Loucy (cell line): Measurements from ENCODE around the gene CREBRF.

ENCODE experiments used
- H2AFZ ChIP-seq: fragments of 200-600 bp; sonication (generic); 2 replicates; pipeline ENCODE4 v1.6.0; 2016; ENCODE audit warnings: antibody characterized with exemption, mild to moderate bottlenecking, low read length, moderate library complexity
- H3F3A ChIP-seq: fragments of 200-600 bp; 2 replicates; pipeline ENCODE4 v1.6.0; 2016; ENCODE audit warnings: antibody characterized with exemption, low read depth, mild to moderate bottlenecking
- H3K27me3 ChIP-seq: fragments of 200-600 bp; sonication (generic); 2 replicates; pipeline ENCODE4 v1.6.1; 2014; ENCODE audit warnings: low read length, mild to moderate bottlenecking; ENCODE audit not compliant: insufficient read depth, poor library complexity, severe bottlenecking
- H3K36me3 ChIP-seq: fragments of 200-600 bp; sonication (generic); 2 replicates; pipeline ENCODE4 v1.6.1; 2016; ENCODE audit warnings: low read length; ENCODE audit not compliant: insufficient read depth
- H3K4me1 ChIP-seq: fragments of 200-600 bp; sonication (generic); 2 replicates; pipeline ENCODE4 v1.5.1; 2014; ENCODE audit warnings: low read length, mild to moderate bottlenecking; ENCODE audit not compliant: insufficient read depth, poor library complexity, severe bottlenecking
- H3K4me2 ChIP-seq: fragments of 200-600 bp; sonication (generic); 2 replicates; pipeline ENCODE4 v1.6.0; 2014; ENCODE audit warnings: antibody characterized with exemption, low read length, low read depth, mild to moderate bottlenecking; ENCODE audit not compliant: poor library complexity, severe bottlenecking
- H3K4me3 ChIP-seq: fragments of 200-600 bp; sonication (generic); 2 replicates; pipeline ENCODE4 v1.5.1; 2014; ENCODE audit warnings: low read length, mild to moderate bottlenecking, mixed read lengths; ENCODE audit not compliant: poor library complexity, severe bottlenecking
- H3K79me2 ChIP-seq: fragments of 200-600 bp; sonication (generic); 2 replicates; pipeline ENCODE4 v1.6.1; 2014; ENCODE audit warnings: low read length; ENCODE audit not compliant: insufficient read depth
- H3K9ac ChIP-seq: fragments of 200-600 bp; sonication (generic); 2 replicates; pipeline ENCODE4 v1.6.0; 2014; ENCODE audit warnings: mild to moderate bottlenecking, low read depth, low read length, moderate library complexity; ENCODE audit not compliant: poor library complexity, severe bottlenecking
- H3K9me2 ChIP-seq: fragments of 200-600 bp; sonication (generic); replicated peaks from 2 replicates; pipeline ENCODE4 v1.6.1; 2016; ENCODE audit warnings: low read depth, low read length, mixed read lengths
- H3K9me3 ChIP-seq: fragments of 200-600 bp; sonication (generic); 2 replicates; pipeline ENCODE4 v1.6.1; 2014; ENCODE audit warnings: mild to moderate bottlenecking, antibody characterized with exemption, low read length, low read depth; ENCODE audit not compliant: insufficient read depth
- H4K20me1 ChIP-seq: fragments of 200-600 bp; sonication (generic); 2 replicates; pipeline ENCODE4 v1.6.0; 2014; ENCODE audit warnings: antibody characterized with exemption, low read length, mild to moderate bottlenecking; ENCODE audit not compliant: insufficient read depth, poor library complexity, severe bottlenecking
- EZH2phosphoT487 ChIP-seq: fragments of 200-600 bp; IDR thresholded peaks from 2 replicates; pipeline ENCODE4 v1.6.1; 2018; ENCODE audit warnings: antibody characterized with exemption, mild to moderate bottlenecking, moderate library complexity, borderline replicate concordance
- TF ChIP-seq, protein P1 (sequence below): fragments of 200-600 bp; sonication (generic); conservative IDR thresholded peaks from 2 replicates; pipeline ENCODE4 v1.5.1; 2014; ENCODE audit warnings: mild to moderate bottlenecking, antibody characterized with exemption, low read length

The CREBRF gene

DNA sequence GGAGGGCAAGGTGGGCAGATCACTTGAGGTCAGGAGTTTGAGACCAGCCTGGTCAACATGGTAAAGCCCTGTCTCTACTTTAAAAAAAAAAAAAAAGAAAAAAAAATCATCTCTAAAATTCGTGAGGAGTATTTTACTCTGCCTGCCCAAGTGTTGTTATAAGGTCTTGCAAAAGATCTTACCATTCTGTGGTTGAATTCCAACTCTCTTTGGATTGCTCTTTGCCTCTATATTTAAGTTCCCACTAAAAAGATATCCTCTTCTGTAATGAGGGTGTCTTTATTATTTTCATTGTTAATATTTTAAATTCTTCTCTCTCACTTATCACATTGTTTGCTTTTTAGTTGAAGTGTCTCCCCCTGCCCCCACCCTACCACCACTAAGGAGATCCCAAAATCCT is 33.4 kb downstream of the CREBRF start:
- no peaks in the 10 kb centered on the region for H3F3A ChIP-seq
- H4K20me1 ChIP-seq = no peaks in the 10 kb centered on the region
- no peaks in the 10 kb centered on the region for H3K9me2 ChIP-seq
- H3K79me2 ChIP-seq = no peaks in the 10 kb centered on the region
- H3K4me2 ChIP-seq = no peak overlapping the region
- H2AFZ ChIP-seq = no peak overlapping the region
- no peaks in the 10 kb centered on the region for H3K4me1 ChIP-seq
- H3K9ac ChIP-seq = no peak overlapping the region
- peaks cover 3% of the 10 kb centered on the region; the same call in 1 of the 2 replicates for H3K36me3 ChIP-seq
- H3K27me3 ChIP-seq = no peaks in the 10 kb centered on the region
- no peaks in the 10 kb centered on the region for H3K9me3 ChIP-seq
- H3K4me3 ChIP-seq = no peak overlapping the region
- TF ChIP-seq, protein P1, sequence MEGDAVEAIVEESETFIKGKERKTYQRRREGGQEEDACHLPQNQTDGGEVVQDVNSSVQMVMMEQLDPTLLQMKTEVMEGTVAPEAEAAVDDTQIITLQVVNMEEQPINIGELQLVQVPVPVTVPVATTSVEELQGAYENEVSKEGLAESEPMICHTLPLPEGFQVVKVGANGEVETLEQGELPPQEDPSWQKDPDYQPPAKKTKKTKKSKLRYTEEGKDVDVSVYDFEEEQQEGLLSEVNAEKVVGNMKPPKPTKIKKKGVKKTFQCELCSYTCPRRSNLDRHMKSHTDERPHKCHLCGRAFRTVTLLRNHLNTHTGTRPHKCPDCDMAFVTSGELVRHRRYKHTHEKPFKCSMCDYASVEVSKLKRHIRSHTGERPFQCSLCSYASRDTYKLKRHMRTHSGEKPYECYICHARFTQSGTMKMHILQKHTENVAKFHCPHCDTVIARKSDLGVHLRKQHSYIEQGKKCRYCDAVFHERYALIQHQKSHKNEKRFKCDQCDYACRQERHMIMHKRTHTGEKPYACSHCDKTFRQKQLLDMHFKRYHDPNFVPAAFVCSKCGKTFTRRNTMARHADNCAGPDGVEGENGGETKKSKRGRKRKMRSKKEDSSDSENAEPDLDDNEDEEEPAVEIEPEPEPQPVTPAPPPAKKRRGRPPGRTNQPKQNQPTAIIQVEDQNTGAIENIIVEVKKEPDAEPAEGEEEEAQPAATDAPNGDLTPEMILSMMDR = no peak
- no peak for TF ChIP-seq EZH2phosphoT487

DNA sequence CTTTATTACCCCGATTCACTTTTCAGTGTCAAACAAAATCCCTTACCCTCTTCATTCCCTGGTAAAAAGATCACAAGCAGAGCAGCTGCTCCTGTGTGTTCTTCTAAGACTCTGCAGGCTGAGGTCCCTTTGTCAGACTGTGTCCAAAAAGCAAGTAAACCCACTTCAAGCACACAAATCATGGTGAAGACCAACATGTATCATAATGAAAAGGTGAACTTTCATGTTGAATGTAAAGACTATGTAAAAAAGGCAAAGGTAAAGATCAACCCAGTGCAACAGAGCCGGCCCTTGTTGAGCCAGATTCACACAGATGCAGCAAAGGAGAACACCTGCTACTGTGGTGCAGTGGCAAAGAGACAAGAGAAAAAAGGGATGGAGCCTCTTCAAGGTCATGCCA is 34.5 kb downstream of the CREBRF start:
- Histone ChIP-seq H3K79me2 (no peaks in the 10 kb centered on the region), H4K20me1 (no peaks in the 10 kb centered on the region), H2AFZ (no peak overlapping the region), H3K27me3 (no peaks in the 10 kb centered on the region), H3K9me2 (no peaks in the 10 kb centered on the region), H3K4me3 (no peak overlapping the region), H3K4me1 (no peaks in the 10 kb centered on the region), H3K9me3 (no peaks in the 10 kb centered on the region), H3K9ac (no peak overlapping the region), H3K36me3 (peaks cover 3% of the 10 kb centered on the region; the same call in 1 of the 2 replicates), H3K4me2 (no peak overlapping the region), H3F3A (no peaks in the 10 kb centered on the region)
- TF ChIP-seq, protein P1 = no peak
- TF ChIP-seq EZH2phosphoT487 = no peak

DNA sequence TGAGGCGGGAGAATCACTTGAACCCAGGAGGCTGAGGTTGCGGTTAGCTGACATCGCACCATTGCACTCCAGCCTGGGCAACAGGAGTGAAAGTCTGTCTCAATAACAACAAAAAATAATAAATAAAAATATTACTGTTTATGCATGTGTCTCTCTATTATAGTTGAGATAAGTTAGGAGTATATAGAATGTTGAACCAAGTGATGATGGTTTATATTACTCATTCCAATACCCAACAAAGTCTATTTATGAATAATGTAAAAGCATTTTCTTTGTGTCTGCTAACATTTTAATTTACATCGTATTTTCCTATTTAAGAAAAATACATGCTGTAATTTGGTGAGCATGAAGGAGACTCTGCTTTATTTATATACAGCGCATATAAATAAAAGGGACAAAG is 35.8 kb downstream of the CREBRF start:
- Histone ChIP-seq H2AFZ (no peak overlapping the region), H3K36me3 (peaks cover 3% of the 10 kb centered on the region; the same call in 1 of the 2 replicates), H3F3A (no peaks in the 10 kb centered on the region), H3K9ac (no peak overlapping the region), H4K20me1 (no peaks in the 10 kb centered on the region), H3K4me2 (no peak overlapping the region), H3K9me2 (no peaks in the 10 kb centered on the region), H3K27me3 (no peaks in the 10 kb centered on the region), H3K9me3 (no peaks in the 10 kb centered on the region), H3K4me3 (no peak overlapping the region), H3K79me2 (no peaks in the 10 kb centered on the region), H3K4me1 (no peaks in the 10 kb centered on the region)
- TF ChIP-seq EZH2phosphoT487 = no peak
- TF ChIP-seq, protein P1 = no peak
